SU-DHL-6 (cell line): Measurements from ENCODE around the gene PTGES.

Experiments
- H2AFZ ChIP-seq: fragments of 200-600 bp; sonication (generic); 2 replicates; pipeline ENCODE4 v1.6.1; 2014; ENCODE audit warnings: low read depth, mild to moderate bottlenecking, moderate library complexity, mixed read lengths, antibody characterized with exemption, low read length; ENCODE audit not compliant: severe bottlenecking
- H3F3A ChIP-seq: fragments of 200-600 bp; shearing (Covaris generic); 2 replicates; pipeline ENCODE4 v1.6.0; 2016; ENCODE audit warnings: antibody characterized with exemption, mild to moderate bottlenecking; ENCODE audit not compliant: insufficient read depth
- H3K27ac ChIP-seq: fragments of 200-600 bp; sonication (generic); 2 replicates; pipeline ENCODE4 v1.5.1; 2016; ENCODE audit warnings: low read depth, mild to moderate bottlenecking, low read length, moderate library complexity, mixed read lengths
- H3K27me3 ChIP-seq: fragments of 200-600 bp; sonication (generic), shearing (Covaris generic); 2 replicates; pipeline ENCODE4 v1.6.0; 2014; ENCODE audit warnings: mild to moderate bottlenecking, low read length
- H3K36me3 ChIP-seq: fragments of 200-600 bp; sonication (generic); 2 replicates; pipeline ENCODE4 v1.6.1; 2014; ENCODE audit warnings: mild to moderate bottlenecking, low read length, mixed read lengths
- H3K4me2 ChIP-seq: fragments of 300-600, 200-600 bp; shearing (Covaris generic), sonication (generic); 2 replicates; pipeline ENCODE4 v1.6.0; 2014; ENCODE audit warnings: low read length, low read depth, mild to moderate bottlenecking; ENCODE audit not compliant: poor library complexity, severe bottlenecking
- H3K4me3 ChIP-seq: fragments of 200-600 bp; sonication (generic); 2 replicates; pipeline ENCODE4 v1.5.1; 2014; ENCODE audit warnings: antibody characterized with exemption, low read length, mild to moderate bottlenecking, mixed read lengths; ENCODE audit not compliant: insufficient read depth, poor library complexity, severe bottlenecking
- H3K79me2 ChIP-seq: fragments of 200-600 bp; sonication (generic); 2 replicates; pipeline ENCODE4 v1.6.1; 2014; ENCODE audit warnings: mild to moderate bottlenecking, low read length, moderate library complexity; ENCODE audit not compliant: insufficient read depth
- H3K9ac ChIP-seq: fragments of 200-600 bp; sonication (generic); 2 replicates; pipeline ENCODE4 v1.7.0; 2014; ENCODE audit warnings: mild to moderate bottlenecking, low read length
- H3K9me2 ChIP-seq: fragments of 200-600 bp; sonication (generic); replicated peaks from 2 replicates; pipeline ENCODE4 v1.6.1; 2014; ENCODE audit warnings: low read length; ENCODE audit not compliant: insufficient read depth
- H3K9me3 ChIP-seq: fragments of 200-600 bp; sonication (generic); 2 replicates; pipeline ENCODE4 v1.6.1; 2014; ENCODE audit warnings: low read length, mixed read lengths; ENCODE audit not compliant: insufficient read depth
- H4K20me1 ChIP-seq: fragments of 200-600 bp; sonication (generic); 2 replicates; pipeline ENCODE4 v1.6.1; 2014; ENCODE audit warnings: low read depth, mild to moderate bottlenecking, antibody characterized with exemption, low read length, moderate library complexity, mixed read lengths
- EZH2phosphoT487 ChIP-seq: fragments of 200-600 bp; sonication (generic), shearing (Covaris generic); conservative IDR thresholded peaks from 2 replicates; pipeline ENCODE4 v1.6.1; 2018; ENCODE audit warnings: mild to moderate bottlenecking, antibody characterized with exemption, low read length, moderate library complexity, mixed read lengths
- TF ChIP-seq, protein P1 (sequence below): fragments of 200-600 bp; sonication (generic); IDR thresholded peaks from one replicate; pipeline ENCODE4 v1.5.1; 2017; ENCODE audit warnings: antibody characterized with exemption, mild to moderate bottlenecking, low read length, moderate library complexity; ENCODE audit not compliant: insufficient read depth, poor library complexity, severe bottlenecking

The PTGES gene

DNA sequence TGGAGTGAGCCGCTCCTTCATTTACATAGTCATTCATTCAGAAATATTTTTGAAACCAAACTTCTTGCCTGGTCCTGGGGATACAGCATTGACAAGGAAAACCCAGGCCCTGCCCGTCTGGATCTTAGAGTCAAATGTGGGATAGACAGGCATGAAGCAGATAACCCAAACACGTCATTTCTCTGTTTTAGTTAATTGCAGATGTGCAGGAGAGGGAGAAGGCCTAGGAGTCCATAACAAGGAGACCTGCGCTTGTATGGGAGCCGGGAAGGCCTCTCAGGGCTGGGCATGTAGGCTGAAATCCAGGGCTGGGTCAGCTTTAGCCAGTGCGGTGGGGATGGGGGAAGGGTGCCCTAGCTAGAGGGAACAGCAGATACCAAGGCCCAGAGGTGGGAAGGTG lies 44.0 kb downstream of the PTGES start:
- H3K27me3 ChIP-seq = no peaks in the 10 kb centered on the region
- no peak overlapping the region for H3K4me3 ChIP-seq
- H3F3A ChIP-seq = no peaks in the 10 kb centered on the region
- H3K9me2 ChIP-seq = no peaks in the 10 kb centered on the region
- no peaks in the 10 kb centered on the region for H3K79me2 ChIP-seq
- no peak overlapping the region for H3K9ac ChIP-seq
- H3K4me2 ChIP-seq = no peak overlapping the region
- H3K27ac ChIP-seq = no peak overlapping the region
- no peaks in the 10 kb centered on the region for H3K36me3 ChIP-seq
- no peaks in the 10 kb centered on the region for H3K9me3 ChIP-seq
- H4K20me1 ChIP-seq = no peaks in the 10 kb centered on the region
- H2AFZ ChIP-seq = no peak overlapping the region
- TF ChIP-seq, protein P1, sequence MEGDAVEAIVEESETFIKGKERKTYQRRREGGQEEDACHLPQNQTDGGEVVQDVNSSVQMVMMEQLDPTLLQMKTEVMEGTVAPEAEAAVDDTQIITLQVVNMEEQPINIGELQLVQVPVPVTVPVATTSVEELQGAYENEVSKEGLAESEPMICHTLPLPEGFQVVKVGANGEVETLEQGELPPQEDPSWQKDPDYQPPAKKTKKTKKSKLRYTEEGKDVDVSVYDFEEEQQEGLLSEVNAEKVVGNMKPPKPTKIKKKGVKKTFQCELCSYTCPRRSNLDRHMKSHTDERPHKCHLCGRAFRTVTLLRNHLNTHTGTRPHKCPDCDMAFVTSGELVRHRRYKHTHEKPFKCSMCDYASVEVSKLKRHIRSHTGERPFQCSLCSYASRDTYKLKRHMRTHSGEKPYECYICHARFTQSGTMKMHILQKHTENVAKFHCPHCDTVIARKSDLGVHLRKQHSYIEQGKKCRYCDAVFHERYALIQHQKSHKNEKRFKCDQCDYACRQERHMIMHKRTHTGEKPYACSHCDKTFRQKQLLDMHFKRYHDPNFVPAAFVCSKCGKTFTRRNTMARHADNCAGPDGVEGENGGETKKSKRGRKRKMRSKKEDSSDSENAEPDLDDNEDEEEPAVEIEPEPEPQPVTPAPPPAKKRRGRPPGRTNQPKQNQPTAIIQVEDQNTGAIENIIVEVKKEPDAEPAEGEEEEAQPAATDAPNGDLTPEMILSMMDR = no peak
- no peak for TF ChIP-seq EZH2phosphoT487

DNA sequence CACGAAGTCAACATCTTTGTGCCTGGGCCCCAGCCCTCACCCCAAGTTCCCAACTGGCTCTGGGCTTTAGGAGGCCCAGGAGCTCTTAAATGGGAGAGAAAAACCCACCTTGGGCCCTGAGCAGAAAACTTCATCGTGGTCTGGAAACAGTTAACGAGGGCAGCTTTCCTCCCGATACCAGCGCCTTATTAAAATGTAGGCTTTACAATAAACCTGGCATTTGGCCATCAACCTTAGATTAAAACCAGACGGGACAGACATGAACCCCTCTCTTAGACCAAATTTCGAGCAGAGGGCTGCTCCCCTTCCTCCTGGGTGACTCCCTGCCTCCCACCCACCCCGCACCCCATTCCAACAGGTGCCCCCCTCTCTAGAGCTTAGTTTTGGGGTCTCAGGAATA lies 48.0 kb downstream of the PTGES start:
- no peak overlapping the region for H3K27ac ChIP-seq
- no peaks in the 10 kb centered on the region for H3K27me3 ChIP-seq
- no peak overlapping the region for H3K4me2 ChIP-seq
- no peak overlapping the region for H3K4me3 ChIP-seq
- no peak overlapping the region for H3K9ac ChIP-seq
- H2AFZ ChIP-seq = no peak overlapping the region
- no peak for TF ChIP-seq EZH2phosphoT487
- TF ChIP-seq, protein P1 = no peak
- H3K9me3 ChIP-seq = no peaks in the 10 kb centered on the region
- H3K36me3 ChIP-seq = no peaks in the 10 kb centered on the region
- H3K79me2 ChIP-seq = no peaks in the 10 kb centered on the region
- H4K20me1 ChIP-seq = no peaks in the 10 kb centered on the region
- H3F3A ChIP-seq = no peaks in the 10 kb centered on the region
- no peaks in the 10 kb centered on the region for H3K9me2 ChIP-seq

DNA sequence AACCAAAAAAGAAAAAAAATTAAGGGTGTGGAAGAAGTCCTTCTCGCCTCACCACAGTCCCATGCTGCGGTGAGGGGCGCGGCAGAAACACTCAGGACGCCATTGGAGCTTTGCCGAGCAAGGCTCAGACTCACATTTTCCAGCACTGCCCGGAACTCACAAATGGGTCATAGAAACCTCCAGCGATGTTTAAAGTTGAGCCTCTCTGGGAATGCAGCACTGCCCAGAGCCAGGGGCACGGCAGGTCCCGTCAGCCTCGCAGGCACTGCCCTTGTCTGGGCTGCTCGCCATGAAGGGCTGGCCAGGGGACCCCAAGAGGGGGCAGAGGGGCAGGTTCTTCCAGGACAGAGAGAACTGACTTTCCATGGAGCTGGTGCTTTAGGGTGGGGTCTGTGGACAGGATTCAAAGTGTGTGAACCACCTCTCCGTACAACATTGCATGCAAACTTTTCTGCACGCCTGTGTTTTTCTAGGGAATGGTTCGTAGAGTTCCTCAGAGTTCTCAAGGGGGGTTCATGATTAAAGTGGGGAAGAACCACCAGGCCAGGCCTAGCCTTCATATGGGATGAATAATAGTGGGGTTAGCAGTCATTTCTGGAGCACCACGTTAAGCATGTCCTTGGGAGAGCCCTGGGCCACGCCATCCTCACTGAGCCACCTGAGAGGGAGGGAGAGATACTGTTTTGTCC lies 49.0 kb downstream of the PTGES start:
- TF ChIP-seq, protein P1 = no peak
- TF ChIP-seq EZH2phosphoT487 = no peak
- H3K27me3 ChIP-seq = no peaks in the 10 kb centered on the region
- no peaks in the 10 kb centered on the region for H3K79me2 ChIP-seq
- H2AFZ ChIP-seq = no peak overlapping the region
- no peaks in the 10 kb centered on the region for H3K9me2 ChIP-seq
- H3K9me3 ChIP-seq = no peaks in the 10 kb centered on the region
- no peak overlapping the region for H3K9ac ChIP-seq
- H3K4me3 ChIP-seq = no peak overlapping the region
- H3K36me3 ChIP-seq = no peaks in the 10 kb centered on the region
- no peak overlapping the region for H3K27ac ChIP-seq
- H4K20me1 ChIP-seq = no peaks in the 10 kb centered on the region
- H3K4me2 ChIP-seq = no peak overlapping the region
- H3F3A ChIP-seq = no peaks in the 10 kb centered on the region
